HG03066 (cell line): ENCODE results near the gene PIP5K1A.
"Not testable (repeated sequence)": the region's sequence is repeated elsewhere in the genome, so short reads cannot be mapped to it uniquely, and the experiment has no call there.

Experiments used
- ATAC-seq: cut with Tn5 transposase; IDR thresholded peaks from one replicate; pipeline ENCODE4 v1.9.1; 2021; ENCODE audit warnings: low read depth; ENCODE audit not compliant: unreplicated experiment

Gene PIP5K1A

GRCh38 chr1:151246786-151247185 is 48.4 kb downstream of the PIP5K1A start:
- ATAC-seq = no peak

DNA sequence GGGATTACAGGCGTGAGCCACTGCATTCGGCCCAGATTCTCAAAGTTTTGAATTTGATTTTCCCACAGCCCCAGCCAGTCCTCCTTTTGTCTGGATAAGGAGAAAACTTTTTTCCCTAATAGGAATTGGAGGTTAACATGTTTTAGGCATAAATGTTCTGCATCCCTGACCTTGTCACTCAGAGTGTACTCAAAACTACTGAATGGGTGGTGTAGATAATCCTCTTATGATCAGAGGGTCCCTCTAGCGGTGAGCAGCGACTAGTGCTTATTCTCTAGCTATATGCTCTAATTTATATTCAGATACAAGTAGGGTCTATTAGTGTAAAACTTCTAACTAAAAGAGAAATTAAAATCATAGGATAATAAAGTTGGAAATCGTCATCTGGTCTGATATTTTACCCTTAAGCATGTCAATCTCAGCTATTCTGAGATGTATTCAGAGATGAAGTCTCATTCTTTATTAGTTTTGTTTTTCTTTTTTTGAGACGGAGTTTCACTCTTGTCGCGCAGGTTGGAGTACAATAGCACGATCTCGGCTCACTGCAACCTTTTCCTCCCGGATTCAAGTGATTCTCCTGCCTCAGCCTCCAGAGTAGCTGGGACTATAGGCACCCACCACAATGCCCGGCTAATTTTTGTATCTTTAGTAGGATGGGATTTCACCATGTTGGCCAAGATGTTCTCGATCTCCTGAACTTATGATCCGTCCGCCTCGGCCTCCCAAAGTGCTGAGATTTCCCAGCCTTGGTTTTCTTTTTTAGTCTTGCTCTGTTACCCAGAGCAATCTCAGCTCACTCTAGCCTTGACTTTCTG is 53.5 kb downstream of the PIP5K1A start:
- ATAC-seq = no peak

DNA sequence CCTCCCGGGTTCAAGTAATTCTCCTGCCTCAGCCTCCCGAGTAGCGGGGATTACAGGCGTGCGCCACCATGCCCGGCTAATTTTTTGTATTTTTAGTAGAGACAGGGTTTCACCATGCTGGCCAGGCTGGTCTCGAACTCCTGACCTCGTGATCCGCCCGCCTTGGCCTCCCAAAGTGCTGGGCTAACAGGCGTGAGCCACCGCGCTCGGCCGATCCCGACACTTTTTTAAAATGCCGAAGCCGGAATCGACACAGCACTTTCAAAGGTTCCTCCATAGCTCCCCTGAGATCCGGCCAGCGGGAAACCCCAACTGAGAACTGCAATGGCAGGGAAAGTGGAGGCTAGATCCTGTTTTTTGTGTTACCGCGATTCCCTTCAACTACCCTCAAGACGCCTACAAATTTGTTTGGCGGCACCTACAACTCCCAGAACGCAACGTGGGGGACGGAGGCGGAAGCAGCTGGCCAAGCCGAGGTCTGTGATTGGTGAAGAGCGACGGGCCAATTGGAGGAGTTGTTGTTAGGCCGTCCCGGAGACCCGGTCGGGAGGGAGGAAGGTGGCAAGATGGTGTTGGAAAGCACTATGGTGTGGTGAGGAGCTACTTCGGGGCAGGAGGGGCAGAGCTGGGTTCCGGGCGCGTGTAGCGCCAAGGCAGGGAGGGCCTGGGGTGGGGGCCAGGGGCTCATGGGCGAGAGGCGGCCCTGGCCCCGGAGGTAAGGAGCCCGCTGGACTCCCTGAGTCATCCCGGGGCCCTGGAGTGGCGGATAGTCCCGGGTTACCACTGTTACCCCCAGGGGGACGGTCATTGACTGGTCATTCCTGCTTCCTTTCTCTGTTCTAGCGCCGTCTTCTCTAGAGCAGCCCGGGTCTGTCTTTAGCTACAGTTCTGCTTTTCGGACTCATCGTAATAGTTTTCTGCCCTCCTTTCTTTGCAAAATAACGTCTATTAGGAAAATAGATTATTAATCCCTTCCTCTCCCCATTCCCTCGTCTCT is 56.2 kb downstream of the PIP5K1A start, which contains the start of gene PSMD4:
TSS of gene PSMD4 (plus strand) at position 518 of the 997 bp plus-strand sequence. CDS start at position 567, 49 bp downstream.
- ATAC-seq = peak; percentile 88

GRCh38 chr1:151255381-151255780 is 57.0 kb downstream of the PIP5K1A start:
- ATAC-seq = no peak

DNA sequence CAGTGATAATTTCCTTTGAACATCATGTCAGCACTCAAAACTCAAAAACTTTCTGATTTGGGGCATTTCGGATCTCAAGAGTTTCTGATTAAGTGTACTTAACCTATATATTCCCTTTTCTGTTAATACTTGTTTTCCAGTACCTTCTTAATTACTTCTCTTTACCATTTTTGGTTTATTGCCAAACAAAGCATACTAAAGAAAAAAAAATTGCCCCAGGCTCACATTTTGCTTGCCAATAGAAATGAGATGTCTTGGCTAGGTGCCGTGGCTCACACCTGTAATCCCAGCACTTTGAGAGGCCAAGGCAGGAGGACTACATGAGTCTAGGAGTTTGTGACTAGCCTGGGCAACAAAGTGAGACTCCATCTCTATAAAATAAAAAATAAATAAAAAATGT is 61.0 kb downstream of the PIP5K1A start:
- no peak for ATAC-seq

DNA sequence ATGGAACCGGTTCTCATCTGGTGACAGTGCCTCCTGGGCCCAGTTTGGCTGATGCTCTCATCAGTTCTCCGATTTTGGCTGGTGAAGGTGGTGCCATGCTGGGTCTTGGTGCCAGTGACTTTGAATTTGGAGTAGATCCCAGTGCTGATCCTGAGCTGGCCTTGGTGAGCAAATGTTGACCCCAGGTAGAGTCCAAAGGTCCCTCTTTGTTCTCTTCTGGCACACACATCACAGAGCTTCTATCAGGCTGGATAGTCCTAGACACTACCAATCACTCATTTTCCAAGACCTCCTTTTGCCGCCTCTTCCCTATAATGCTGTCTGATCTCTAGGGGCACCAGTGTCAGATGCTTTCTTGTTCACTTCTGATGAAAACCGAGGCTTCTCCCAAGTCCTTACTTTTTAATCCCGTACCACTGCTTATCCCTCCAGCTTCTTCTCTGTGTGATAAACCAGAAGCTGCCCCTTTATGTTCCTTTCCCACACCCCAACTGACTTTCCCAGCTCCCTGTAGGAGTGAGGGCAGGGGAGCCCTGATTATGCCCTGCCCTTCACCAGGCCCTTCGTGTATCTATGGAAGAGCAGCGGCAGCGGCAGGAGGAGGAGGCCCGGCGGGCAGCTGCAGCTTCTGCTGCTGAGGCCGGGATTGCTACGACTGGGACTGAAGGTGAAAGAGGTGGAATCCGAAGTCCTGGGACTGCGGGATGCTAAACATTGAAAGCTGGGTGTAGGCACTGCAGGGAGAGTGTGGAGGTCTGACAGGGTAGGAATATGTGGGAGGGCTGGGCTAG is 67.3 kb downstream of the PIP5K1A start:
- no peak for ATAC-seq

GRCh38 chr1:151266315-151266714 is 68.0 kb downstream of the PIP5K1A start:
- ATAC-seq = no peak

GRCh38 chr1:151266821-151267220 is 68.5 kb downstream of the PIP5K1A start:
- ATAC-seq = no peak

- ATAC-seq = no peak
Measured at GRCh38 chr1:151267760-151268159, 69.4 kb downstream of the PIP5K1A start.

- ATAC-seq = no peak
Measured at GRCh38 chr1:151273924-151274466, 75.6 kb downstream of the PIP5K1A start.

DNA sequence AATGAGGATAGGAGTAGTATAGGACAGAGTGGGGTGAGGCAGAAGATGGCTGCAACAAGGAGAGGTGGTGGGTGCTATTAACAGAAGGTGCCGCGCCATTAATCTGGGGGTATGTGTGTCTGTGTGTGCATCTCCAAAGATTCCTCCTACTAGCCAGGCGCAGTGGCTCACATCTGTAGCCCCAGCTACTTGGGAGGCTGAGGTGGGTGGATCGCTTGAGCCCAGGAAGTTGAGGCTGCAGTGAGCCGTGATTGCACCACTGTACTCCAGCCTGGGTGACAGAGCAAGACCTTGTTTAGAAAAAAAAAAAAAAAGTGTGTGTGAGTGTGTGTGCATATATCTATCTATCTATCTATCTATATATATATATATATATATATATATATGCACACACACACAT is 77.0 kb downstream of the PIP5K1A start:
- not testable (repeated sequence) for ATAC-seq

- ATAC-seq = no peak
Measured at GRCh38 chr1:151277249-151277648, 78.9 kb downstream of the PIP5K1A start.

DNA sequence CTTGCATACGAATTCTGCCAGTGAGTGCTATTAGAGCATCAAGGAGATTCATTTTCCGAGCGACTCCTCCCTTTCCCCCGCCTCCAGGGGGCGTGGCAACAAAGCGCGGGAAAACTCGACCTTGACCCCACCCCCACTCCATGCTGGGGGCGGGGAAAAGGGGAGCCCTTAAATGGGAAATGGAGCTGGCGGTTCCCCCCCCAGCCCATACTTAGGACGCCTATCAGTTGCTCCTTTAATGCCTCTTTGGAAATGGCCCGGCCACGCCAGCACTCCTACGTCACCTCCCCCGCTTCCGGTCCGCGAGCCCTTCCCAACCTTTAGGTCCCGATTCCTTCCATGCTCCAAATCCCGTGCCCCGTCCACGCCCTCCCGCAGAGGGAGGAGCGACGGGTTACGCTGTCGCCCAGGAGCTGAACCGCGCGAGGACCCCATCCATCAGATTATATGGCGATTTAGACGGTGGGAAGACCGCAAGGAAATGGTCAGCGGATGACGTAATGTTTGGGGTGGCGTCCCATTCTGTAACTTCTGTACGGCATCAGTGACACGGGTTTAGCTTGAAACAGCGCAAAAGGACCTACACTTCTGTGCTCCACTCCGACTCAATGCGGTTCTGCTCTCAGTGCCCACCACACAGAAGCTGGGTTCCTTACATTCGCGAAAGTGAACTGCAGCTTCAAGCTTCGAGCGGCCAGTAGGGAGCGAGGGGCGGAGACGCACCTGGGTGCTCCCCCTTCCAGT is 83.0 kb downstream of the PIP5K1A start:
- ATAC-seq = peak; percentile 37

GRCh38 chr1:151281969-151282882 is 83.9 kb downstream of the PIP5K1A start, which contains the start of gene ZNF687:
ZNF687 (plus strand) TSS chr1:151282299; CDS start chr1:151286292, 3,993 bp downstream.
- peak; percentile 90 for ATAC-seq

DNA sequence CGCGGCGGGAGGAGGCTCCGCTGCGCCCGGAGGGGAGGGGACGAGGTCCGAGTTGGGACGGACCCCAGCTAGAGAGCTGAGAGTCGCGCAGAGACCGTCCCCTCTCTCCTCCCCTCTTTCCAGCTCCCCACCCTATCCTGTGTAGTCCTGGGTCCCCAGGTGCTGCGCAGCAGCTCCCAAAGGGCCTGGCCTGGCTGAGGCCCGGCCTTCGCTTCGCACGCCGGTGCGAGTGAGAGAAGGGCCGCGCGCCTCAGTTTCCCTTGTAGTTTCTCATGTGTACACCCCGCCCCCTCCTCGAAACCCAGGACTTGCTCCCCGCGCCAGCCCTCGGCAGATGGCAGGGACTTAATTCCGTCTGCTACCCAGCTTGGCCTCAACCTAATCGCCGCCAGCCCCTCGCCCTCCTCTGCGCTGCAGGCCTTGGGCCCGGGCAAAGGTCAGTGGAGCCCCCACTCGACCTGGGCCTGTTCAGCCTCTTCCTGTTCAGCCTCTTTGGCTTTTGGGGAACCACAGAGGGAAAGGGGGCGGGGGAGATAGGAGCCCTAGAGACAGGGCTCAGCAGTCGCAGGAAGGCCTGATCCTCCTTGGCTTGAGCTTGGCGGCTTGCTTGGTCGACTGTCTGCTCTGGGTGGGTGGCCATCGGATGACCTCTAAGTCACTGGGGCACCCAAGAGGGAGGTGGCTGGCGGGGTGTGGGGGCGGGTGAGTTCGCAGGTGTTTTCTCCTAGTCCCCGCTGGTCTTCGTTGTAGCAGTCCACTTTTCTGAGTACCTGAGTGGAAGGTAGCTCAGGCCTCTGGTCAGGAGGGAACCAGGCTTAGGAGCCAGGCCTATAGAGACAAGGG is 84.8 kb downstream of the PIP5K1A start:
- ATAC-seq = no peak

DNA sequence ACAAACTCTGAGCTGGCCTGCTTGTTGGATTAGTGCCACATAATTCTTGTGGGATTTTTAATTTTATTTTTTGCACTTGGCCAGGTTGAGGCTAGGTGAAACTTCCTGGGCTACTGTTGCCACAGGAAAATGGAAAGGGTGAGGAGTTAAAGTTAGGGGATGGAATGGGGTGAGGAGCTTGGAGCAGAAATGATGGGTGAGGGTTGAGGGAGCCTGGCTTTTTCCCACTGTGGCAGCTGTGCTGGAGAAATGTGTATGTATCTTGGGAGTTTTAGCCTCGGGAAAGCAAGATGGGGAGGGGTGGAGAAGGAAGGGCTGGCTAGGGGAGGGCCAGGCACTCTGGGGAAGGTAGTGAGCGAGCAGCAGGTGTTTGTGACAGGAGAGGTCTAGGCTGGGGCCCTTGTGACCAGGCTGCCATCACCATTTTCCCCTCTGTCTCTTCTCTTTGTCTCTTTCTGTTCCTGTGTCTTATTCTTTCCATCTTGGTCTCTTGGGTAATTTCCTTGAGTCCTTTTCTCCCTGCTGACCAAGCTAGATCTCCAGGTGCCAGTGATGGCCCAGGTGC is 85.7 kb downstream of the PIP5K1A start:
- ATAC-seq = no peak
